D721Med (cell line): ENCODE measurements around the gene CCNB1.

ENCODE experiments used
- DNase-seq: peaks from one replicate; pipeline ENCODE4 v3.0.0; 2011; ENCODE audit warnings: low spot score; ENCODE audit not compliant: insufficient read length
- FAIRE-seq: peaks from 2 replicates; lab custom pipeline; 2011; peaks lifted over from hg19 to GRCh38; lab: Jason Lieb, UNC
- CTCF ChIP-seq: IDR thresholded peaks from 2 replicates; pipeline ENCODE4 v1.5.1; 2012; ENCODE audit warnings: mild to moderate bottlenecking, control low read depth; ENCODE audit not compliant: insufficient read depth; ENCODE audit errors: missing control alignments

CCNB1 gene

GRCh38 chr5:69209602-69210001 is 42.7 kb downstream of the CCNB1 start:
- TF ChIP-seq CTCF, result no peak
- no peak for FAIRE-seq
- no peak for DNase-seq

GRCh38 chr5:69211200-69211599 is 44.2 kb downstream of the CCNB1 start:
- FAIRE-seq, result no peak
- no peak for TF ChIP-seq CTCF
- no peak for DNase-seq

- FAIRE-seq, result no peak
- no peak for TF ChIP-seq CTCF
- DNase-seq, result no peak
Observed at GRCh38 chr5:69212022-69212421, 45.1 kb downstream of the CCNB1 start.

GRCh38 chr5:69213513-69214215 is 46.7 kb downstream of the CCNB1 start:
- FAIRE-seq, result no peak
- TF ChIP-seq CTCF, result no peak
- no peak for DNase-seq

- no peak for TF ChIP-seq CTCF
- DNase-seq (no peak), FAIRE-seq (no peak)
Observed at GRCh38 chr5:69217151-69217511, 50.2 kb downstream of the CCNB1 start.

GRCh38 chr5:69217548-69218526 is 50.9 kb downstream of the CCNB1 start:
- no peak for TF ChIP-seq CTCF
- FAIRE-seq (no peak), DNase-seq (peak; percentile 84)
